ENCODE measurements around the gene PHKB.

PHKB gene

DNA sequence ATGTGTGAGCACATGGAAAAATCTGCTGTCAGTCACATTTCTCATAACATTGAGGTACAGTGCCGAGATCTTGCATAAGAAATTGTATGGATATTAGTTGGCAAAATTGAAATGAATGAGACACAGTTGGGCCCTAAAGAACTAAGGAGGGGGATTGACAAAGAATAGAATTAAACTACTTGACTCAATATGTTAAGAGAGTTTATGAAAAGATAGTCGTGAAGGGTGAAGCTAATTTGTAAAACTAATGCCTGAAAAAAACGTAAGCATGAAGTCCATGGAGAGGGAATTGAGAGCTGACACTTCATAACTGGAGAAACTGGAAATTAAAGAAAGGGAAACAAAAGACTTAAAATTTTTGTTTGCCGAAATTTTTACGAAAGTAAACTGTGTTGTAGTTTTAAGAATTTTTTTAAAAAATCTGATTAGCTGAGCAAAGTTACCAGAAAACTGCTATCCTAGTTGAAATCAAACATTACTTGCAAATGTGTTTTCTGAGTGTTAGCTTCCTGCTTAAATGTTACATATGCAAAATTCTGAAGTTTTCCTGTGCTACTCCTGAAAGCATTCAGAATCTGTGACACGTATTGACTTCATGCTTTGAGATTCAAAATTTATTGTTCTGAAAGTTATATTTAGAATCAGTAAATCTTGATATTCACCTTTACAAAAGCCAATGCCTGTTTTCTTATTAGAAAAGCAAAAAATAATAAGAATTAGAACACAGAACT lies 239.9 kb downstream of the PHKB start:
- no peak for DNase-seq

DNA sequence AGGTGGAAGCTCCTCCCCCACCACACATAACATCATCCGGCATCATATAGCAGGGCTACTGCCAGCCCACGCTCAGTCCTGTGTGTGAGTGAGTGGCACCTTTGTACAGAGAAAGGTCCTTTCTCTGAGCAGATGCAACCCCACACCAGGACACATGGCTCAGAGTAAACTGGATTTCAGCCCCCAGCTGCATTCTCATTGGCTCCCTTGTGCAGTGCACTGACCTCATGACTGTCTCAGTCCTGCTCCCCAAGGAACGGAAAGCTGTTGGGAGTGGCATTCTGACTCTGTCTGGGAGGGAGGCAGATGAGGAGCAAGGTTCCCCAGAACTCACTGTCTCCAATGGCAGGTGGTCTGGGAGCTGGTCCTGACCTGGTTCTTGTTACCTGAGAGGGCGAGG lies 244.1 kb downstream of the PHKB start:
- DNase-seq = no peak

DNA sequence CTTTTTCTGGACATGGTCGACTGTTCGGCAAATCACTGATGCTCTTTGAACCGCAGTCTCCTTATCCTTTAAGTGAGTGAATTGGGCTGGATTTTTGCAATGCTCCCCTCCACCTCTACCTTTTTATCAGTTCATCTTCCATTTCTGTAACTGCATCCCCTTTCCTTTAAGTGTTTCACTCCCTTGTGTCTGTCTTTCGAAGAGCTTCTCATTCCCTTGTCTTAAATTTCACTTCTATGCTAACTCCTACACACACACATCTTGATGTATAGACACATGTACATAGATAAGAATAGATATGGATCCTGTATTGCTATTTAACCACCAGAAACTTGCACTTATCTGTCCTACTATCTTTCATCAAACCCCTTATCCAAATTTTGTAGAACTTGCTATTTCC lies 250.7 kb downstream of the PHKB start:
- no peak for DNase-seq

DNA sequence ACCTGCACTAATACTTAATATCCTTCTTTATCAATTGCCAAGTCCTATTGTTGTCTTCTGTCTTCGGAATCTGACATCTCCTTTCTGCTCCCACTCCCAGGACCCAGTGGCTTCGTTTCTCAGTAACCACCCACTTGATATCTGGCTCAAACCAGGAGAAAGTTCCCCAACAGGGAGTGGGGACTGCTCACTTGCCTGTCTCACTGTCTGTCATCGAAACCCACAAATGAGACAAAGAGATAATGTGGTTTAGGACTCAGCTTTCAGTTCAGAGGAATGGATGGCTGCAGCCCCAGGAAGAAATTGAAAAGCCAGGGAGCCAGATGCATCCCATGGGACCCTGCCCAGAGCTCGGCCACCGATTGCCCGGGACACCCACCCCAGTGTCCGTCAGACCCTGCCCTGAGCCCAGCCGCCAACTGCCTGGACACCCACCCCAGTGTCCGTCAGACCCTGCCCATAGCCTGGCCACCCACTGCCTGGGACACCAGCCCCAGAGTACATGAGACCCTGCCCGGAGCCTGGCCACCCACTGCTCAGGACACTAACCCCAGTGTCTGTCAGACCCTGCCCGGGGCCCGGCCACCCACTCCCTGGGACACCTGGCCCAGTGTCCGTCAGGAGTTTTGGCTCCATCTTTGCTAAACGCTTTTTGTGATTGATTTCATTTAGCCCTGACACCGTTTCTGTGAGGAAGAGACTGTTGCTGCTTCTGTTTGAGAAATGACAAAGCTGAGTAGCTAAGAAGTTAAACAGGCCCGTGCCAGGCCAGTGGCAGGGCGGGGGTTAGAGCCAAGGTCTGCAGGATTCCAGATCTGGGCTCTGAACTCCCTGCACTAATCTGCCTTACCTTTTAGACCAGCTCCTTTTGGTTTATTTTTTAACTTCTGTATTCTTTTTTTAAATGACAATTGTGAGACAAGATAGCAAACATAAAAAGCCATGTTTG lies 251.4 kb downstream of the PHKB start:
- DNase-seq = no peak

DNA sequence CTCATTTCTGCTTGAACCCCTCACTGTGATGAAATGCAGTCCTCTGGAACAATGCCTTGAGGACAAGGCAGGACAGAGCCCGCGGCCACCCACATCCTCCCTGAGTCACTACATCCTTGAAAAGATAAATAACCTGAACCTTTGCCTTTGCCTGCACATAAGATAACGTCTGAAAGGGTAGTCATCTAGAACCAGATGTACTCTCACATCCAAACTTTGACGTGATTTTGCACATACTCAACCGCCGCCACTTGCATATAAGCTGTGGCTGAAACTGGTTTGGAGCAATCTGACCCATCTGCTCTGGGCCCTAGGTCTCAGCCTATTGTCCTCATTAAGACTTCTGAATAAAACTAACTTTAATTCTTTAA lies 252.1 kb downstream of the PHKB start:
- DNase-seq = no peak

DNA sequence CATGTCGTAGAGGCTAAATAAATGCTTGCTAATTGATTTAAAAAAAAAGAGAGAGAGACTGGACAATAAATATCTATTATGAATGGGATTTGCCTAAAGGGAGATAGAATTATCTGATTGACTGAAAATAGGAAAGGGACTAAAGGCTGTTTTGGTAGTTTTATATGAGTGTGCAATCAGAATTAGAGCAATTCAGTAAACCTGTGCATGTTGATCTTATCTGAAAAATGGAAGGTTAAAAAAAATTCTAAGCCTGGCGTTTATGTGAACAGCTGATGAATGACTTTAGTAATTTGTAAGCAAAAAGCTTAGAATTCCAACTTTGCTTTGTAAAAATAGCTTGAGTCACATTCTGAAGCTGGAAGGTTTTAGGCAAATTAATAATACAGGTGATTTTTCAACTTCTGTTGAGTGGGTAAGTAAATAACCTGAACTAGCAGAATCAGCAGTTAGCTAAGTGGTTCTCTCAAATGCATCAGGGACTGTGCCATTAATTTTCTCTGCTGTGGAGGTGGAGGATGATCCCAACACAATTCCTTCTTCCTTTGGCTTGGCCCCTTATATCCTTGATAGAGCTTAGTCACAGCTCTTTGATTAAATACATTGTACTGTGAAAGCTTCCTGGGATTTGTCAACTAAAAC lies 254.4 kb downstream of the PHKB start:
- no peak for DNase-seq

DNA sequence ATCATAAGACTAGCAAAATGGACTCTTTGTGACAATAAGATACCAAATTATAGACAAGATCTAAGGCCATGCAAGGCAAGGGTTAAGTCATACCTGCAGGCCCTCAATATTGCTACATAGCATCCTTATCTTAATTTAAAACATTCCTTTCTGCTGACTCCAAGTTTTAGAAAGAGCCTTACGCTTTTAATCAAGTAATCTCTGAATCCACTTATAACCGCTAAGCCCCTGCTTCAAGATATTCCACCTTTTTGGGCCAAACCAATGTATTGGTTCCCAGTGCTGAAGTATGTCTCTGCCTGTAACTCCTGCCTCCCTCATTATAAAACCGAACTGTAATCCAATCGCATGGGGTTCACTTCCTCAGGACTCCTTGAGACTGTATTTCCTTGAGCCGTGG lies 255.4 kb downstream of the PHKB start:
- no peak for DNase-seq

DNA sequence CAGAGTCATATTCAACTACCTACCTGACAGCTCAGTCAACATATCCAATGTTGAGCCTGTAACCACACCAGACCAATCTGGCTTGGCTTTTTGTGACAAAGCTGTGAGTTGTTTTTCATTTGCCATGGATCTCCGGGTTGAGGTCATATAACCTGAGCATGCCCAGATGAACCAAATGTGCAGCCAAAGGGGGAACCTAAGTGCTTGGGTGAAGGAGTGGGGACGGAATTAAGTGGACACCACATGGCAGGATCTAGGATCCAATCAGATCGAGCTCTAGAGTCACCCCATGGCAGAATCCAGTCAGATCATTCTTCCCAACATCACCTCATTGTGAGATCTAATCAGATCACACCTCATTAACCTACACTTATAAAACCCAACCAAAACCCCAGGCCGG lies 258.6 kb downstream of the PHKB start:
- no peak for DNase-seq

DNA sequence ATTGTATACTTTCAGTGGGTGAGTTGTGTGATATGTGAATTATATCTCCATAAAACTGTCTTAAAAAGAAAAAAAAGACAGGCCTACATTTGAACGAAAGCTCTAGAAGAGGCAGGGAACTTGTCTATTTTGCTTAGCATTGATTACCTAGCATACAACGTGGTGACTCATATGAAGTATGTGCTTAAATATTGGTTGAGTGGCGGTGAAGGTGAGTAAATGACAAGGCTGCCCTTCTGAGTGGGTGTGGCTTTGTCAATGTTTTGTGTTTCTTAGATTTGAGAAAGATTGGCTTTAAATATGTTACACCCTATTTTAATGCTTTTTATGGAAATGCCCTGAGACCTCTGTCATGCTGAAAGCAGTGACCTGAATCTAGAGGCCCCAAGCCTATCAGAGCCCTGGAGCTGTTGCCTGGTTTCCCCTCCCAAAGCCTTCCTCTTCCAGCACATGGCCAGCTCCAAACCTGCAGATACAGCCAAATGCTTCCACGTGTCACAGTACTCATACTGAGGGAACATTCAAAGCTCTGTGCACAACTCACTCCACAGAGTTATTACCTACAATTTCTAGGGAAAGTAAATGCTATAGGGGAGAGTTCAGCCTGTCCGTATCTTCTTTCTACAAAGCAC lies 260.0 kb downstream of the PHKB start:
- DNase-seq = no peak

DNA sequence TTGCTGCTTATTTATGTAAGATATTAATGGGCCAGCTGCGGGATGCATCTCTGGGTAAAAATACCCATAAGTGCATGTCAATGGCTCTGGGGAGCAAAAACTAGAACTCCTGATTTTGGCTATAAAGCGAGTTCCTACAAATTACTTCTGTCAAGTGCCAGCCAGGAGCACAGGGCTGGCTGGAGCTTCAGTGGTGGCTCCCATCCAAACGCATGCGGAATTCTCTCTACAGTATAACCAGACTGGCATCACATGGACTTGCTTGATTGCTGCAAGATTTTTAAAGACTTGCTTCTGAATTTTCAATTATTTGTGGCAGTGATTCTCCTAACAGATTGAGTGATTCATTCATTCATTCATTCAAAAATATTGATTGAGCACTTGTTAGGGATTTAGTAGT lies 260.9 kb downstream of the PHKB start:
- no peak for DNase-seq

DNA sequence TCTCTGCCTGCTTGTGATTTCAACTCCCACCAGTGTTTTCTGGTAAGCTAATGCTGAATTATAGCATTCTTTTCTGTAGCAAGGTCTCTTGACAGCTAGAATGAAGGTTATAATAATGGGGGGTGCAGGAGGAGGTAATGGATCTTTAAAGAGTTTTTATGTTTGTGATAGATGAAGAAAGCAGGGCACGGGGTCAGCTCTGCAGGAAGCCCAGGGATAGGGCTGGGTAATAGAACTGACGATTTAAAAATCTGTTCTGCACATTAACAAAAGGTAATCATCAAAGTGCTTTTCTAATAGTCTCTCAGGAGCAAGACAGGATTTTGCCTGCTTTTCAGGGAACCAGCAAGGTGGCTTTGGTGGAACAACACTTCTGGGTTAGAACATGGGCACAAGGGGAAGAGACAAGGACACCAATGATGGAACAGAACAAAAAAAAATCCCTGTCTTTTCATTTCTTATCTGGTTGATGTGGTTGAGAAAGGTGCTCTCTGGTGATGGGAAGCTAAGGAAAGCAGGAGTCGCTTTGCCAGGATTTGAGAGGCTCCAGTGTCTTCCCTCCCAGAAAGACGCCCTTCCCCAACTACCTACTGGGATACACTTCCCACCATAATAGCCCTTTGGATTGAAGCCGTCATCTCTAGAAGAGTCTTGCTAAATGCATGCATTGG lies 263.1 kb downstream of the PHKB start:
- DNase-seq = no peak

DNA sequence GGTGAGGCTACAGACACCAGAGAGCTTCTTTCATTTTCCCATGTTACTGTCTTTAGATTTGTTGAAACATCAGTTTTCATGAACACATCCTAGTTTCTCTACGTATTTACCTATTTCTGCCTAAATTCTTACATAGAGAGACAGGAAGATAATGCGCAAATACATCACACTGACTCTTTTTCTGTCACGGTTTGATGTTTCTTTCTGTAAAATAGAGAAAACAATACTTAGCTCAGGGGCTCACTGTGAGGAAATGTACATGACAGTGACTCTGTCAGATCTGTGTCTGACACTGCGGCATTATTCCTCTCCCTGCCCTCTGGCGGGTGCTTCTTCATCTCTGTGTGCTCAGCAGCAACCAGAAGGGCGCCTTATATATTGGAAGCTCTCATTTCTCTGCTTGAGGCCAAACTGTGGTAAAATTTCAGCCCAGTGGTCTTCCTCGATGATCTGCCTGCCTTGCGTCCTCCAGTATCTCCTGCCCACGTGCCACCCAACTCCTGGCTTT lies 264.1 kb downstream of the PHKB start:
- no peak for DNase-seq

DNA sequence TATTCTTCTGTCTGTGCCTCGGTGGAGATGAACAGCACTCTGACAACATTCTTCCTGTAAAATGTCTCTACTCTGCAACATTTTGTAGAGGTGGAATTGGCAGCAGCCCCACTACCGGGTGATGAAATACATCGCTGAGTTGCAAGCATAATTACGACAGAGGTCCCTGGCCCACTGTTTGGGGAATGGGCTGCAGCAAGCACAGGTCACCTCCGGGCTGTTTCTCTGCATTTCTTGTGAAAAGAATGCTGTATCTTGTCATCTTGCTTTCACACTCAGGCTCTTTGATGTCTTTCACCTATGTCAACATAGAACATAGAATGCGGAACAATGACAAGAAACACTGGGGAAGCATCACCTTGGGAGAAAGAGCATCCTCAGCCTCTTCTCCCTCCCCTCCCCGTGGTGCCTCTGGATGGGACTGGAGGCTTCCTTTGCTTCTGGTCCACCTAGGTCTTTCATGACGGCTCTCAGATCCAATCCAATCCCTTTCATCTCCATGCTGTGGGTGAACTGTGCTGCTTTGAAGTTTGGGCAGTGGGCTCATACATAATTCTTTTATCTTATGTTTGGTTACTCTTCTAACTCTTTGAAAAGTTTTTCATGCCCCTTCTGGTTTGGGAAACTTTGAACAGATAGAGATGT lies 265.0 kb downstream of the PHKB start:
- DNase-seq = no peak

DNA sequence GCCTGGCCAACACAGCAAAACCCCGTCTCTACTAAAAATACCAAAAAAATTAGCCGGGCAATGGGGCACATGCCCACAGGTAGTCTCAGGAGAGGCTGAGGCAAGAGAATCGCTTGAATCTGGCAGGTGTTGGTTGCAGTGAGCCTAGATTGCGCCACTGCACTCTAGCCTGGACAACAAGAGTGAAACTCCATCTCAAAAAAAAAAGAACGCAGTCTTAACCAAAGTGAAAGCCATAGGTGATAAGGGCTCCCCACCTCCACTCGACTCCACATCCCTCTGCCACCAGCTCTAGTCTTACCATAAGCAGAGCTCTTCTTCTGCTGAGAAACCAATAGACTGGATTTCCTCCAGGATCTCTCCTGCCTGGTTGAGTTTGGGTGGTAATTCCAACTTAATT lies 266.0 kb downstream of the PHKB start:
- no peak for DNase-seq

DNA sequence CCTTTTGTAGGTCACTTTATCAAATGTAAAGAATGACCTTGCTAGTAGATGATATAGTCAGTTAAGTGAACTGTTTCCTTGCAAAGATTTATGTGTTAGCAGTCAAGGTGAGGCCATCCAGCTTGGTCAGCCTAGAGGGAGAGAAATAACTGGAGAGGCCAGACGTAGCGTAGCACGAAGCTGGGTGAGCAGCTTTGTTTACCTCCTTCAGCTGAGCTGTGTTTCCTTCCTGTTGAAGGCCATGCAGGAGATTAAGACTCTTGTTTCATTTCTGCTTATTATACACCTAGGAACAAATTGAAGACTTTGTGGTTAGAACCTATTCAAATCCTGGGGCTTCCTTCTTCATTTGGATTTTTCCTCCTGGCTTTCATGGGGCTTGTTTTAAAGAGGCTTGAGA lies 267.1 kb downstream of the PHKB start:
- DNase-seq = no peak

DNA sequence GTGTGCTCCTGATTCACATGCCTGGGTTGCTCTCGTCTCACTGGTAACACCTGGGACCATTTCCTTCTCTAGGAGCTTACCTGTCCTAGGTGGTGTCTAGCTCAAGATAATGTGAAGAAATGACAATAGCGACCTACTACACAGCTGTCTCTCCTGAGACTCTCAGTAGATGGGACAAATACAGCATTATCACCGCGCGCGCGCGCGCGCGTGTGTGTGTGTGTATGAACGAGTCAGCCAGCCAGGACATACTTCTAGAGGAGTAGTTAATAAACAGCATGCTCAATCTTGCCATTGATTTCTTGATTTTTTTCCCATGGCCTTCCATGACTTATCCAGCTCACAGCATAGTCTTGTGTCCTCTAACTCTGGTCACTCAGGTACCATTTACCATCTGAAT lies 268.6 kb downstream of the PHKB start:
- no peak for DNase-seq

DNA sequence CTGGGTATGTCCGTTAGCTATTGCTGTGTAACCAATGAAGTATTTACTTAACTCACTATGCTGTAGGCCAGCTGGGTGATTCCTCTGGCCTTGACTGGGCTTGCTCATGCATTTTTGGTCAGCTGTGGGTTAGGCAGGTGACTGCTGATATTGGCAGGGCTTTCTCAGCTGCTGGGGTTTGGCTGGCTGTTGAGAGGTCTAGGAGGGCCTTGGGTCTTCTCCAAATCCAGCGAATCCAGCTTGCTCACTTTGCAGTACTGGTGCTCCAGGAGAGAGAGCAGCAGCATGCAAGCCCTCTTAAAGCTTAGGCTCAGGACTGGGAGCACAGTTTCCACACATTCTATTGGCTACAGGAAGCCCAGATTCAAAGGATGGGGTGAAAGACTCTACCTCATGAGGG lies 270.1 kb downstream of the PHKB start:
- no peak for DNase-seq

DNA sequence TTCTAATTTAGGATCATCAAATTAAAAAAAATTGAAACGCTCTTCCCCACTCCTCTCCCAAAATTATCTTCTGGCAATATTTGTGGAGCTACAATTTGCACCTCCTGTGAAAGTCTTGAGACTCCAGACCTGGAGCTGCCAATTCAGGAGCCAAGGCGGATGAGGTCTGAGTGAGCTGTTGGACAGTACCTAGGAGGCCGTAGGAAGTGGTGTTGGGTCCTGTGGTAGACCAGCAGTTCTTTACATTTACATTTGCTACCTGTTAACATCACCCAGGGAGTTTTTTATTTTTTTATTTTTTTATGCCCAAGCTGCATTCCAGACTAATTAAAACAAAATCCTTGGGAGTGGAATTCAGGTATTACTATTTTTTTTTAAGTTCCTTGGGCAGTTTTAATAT lies 271.0 kb downstream of the PHKB start:
- DNase-seq = no peak

DNA sequence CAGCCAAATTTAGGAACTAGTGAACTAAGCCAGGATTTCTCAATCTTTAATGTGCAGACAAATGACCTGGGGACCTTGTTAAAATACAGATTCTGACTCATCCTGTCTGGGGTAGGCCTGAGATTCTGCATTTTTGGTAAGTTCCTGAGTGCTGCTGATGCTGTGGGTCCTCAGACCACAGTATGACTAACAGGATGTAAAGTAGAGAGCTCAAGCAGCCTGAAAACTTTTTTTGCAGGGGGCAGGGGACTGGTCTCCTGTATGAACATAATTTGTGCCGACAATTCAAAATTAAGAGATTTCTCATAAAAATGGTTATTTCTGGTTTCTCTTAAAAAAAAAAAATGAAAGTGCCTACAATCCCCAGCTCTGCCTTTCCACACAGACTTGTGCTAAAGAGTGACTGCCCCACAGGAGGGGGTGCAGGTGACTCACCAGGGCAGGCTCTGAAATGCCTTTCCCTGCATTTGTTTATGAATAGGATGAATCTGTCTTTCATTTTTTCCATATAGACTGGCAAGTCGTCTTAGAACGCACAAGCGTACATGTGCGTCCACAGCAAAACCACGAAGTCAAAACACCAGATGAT lies 271.5 kb downstream of the PHKB start:
- no peak for DNase-seq

DNA sequence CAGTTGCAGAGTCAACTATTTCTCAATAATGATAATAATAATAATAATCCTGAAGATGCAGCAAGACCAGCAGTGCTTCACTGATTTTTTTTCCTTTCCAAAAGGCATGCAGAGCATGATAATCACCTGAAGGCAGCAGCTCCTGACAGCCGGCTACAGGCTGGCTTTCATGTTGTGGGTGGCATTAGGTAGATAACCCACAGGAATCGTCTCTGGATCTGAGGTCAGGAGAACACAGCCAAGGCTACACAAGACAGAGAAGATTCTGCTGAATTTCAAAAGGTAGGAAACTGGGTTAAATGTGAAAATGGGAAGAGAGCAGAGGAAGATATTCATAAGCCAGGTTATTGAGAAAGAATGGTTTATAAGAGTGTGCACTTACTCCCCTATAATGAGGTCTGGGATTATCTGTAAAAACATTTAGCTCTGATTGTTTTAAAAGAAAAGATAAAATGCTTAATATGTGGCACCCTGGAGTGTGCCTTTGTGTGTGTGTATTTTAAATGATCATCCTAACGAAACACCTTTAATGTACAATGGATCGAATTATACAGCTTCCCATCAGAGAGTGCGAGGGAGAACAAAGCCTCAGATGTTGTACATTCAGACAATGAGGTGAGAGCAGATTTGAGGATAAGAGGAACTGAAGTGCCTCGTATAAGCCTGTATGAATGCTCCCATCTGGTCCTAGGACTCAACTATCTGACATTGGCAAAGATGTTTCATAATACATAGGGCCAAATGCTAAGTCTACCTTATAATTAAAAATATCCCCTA lies 273.1 kb downstream of the PHKB start:
- DNase-seq = no peak
